Mammary epithelial cell (primary cell): ENCODE measurements around the gene CSTA.

Experiments used
- CTCF ChIP-seq, 2 donors: IDR thresholded peaks in 1 of 2; conservative IDR thresholded peaks in 1 of 2; 2 replicates each; pipeline ENCODE4 v1.5.1; 2011 to 2012; ENCODE audit warnings: inconsistent platforms in 2 of 2, low read length in 2 of 2, mild to moderate bottlenecking in 2 of 2, control low read depth in 1 of 2, low read depth in 1 of 2; ENCODE audit not compliant: insufficient read depth in 1 of 2; ENCODE audit errors: extremely low read depth in 1 of 2
- EZH2 ChIP-seq: IDR thresholded peaks from 2 replicates; pipeline ENCODE4 v1.6.1; 2012; ENCODE audit warnings: low read length, inconsistent platforms, borderline replicate concordance

GRCh38 chr3:122314228-122314876 lies 10.7 kb upstream of the CSTA start:
- no peak for TF ChIP-seq CTCF (conservative IDR thresholded peaks at IDR 0.05 in 1 of 2, IDR thresholded peaks at IDR 0.05 in 1 of 2; ENCODE audit: extremely low read depth in 1 of 2, insufficient read depth in 1 of 2, low read depth in 1 of 2, low read length in 2 of 2)
- TF ChIP-seq EZH2 = no peak
